ENCODE measurements around the gene ARHGAP24. TPM values are rescaled to one million over a fixed set of nuclear protein-coding genes. Genes with fewer than 3 reads are reported as not detected.

Gene ARHGAP24
- total and polyA plus RNA-seq, 2 of the 13 experiments (the other 11 are each of a cell fraction or from before 2014, with no cell fraction given): 0.07 to 0.55 TPM

DNA sequence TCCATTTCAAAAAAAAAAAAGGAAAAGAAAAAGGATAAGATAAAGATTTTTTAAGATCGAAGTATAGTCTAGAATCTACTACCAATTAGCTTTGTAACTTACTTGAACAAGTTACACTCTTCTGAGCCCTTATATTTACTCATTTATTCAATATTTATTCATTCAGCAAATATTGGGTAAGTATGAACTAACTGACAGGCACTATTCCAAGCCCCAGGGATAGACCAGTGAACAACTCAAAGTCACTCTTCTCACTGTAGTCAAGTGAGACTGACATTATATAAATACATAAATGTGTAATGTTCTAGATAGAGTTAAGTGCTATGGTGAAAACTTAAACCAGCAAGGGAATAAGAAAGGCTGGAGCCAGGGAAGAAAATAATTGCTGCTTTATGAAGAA, 131.6 kb downstream of the ARHGAP24 start (continued):
- TF ChIP-seq, protein P1, sequence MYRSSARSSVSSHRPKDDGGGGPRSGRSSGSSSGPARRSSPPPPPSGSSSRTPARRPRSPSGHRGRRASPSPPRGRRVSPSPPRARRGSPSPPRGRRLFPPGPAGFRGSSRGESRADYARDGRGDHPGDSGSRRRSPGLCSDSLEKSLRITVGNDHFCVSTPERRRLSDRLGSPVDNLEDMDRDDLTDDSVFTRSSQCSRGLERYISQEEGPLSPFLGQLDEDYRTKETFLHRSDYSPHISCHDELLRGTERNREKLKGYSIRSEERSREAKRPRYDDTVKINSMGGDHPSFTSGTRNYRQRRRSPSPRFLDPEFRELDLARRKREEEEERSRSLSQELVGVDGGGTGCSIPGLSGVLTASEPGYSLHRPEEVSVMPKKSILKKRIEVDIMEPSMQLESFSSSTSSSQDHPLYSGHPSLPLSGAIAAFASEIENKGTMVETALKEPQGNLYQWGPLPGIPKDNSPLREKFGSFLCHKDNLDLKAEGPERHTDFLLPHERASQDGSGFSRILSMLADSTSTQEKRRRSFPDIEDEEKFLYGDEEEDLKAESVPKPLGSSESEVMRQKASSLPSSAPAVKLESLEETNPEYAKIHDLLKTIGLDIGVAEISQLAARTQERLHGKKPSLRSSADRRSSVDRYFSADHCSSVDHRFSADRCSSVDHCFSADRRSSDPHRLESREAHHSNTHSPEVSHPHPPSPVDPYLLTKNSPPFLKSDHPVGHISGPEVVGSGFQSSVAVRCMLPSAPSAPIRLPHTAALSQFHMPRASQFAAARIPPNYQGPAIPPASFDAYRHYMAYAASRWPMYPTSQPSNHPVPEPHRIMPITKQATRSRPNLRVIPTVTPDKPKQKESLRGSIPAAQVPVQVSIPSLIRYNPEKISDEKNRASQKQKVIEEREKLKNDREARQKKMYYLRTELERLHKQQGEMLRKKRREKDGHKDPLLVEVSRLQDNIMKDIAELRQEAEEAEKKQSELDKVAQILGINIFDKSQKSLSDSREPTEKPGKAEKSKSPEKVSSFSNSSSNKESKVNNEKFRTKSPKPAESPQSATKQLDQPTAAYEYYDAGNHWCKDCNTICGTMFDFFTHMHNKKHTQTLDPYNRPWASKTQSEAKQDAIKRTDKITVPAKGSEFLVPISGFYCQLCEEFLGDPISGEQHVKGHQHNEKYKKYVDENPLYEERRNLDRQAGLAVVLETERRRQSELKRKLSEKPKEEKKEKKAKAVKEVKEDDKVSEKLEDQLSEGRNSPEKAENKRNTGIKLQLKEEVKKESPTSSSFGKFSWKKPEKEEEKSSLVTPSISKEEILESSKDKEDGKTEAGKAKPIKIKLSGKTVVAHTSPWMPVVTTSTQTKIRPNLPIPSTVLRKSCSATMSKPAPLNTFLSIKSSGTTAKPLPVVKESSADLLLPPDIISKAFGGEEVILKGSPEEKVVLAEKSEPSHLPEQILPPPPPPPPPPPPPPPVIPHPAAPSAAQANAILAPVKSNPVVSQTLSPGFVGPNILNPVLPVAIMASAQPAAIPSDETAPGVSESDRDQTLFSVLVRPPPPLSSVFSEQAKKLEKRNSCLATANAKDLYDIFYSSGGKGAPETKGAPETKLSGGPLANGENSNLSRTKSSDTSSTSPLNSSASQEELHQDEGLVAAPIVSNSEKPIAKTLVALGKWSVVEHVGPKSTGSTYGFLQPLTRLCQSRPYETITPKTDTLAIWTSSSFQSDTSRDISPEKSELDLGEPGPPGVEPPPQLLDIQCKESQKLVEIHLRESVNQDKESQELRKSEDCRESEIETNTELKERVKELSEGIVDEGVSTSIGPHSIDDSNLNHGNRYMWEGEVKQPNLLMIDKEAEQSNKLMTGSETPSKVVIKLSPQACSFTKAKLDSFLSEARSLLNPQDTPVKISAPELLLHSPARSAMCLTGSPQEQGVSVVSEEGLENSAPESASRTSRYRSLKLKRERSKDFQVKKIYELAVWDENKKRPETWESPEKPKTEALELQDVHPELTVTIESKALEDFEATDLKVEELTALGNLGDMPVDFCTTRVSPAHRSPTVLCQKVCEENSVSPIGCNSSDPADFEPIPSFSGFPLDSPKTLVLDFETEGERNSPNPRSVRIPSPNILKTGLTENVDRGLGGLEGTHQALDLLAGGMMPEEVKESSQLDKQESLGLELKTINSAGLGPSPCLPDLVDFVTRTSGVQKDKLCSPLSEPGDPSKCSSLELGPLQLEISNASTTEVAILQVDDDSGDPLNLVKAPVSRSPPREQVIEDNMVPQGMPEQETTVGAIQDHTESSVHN (CRISPR knock-in tag; IDR thresholded peaks at IDR 0.05): no peak
- TF ChIP-seq FOXA1 (IDR thresholded peaks at IDR 0.05): no peak
- TF ChIP-seq FOXA1 (CRISPR knock-in tag; IDR thresholded peaks at IDR 0.05): no peak
- TF ChIP-seq HOXA9 (CRISPR knock-in tag; IDR thresholded peaks at IDR 0.05; ENCODE audit: borderline replicate concordance): no peak
- TF ChIP-seq NR2F1 (CRISPR knock-in tag; IDR thresholded peaks at IDR 0.05): no peak
- no peak for TF ChIP-seq NCOA5 (CRISPR knock-in tag; IDR thresholded peaks at IDR 0.05)

Data from HepG2 (cell line).